Endodermal cell (in vitro differentiated cells): ENCODE data around the gene MYH9. TPM values are rescaled to one million over a fixed set of nuclear protein-coding genes. Genes with fewer than 3 reads are reported as not detected.
A peak's percentile ranks its signal among the peaks of the same experiment; 100 is the strongest.

ENCODE experiments used
- DNase-seq: peaks from one replicate; pipeline ENCODE4 v3.0.0-alpha.2; 2017
- H3K27ac ChIP-seq: 2 replicates; pipeline ENCODE4 v1.5.1; 2013; ENCODE audit warnings: mild to moderate bottlenecking, low read depth, low read length, moderate library complexity
- H3K27me3 ChIP-seq: 2 replicates; pipeline ENCODE4 v1.6.1; 2013; ENCODE audit warnings: mild to moderate bottlenecking, low read length, moderate library complexity; ENCODE audit not compliant: insufficient read depth, control insufficient read depth, poor library complexity, severe bottlenecking
- H3K36me3 ChIP-seq: 2 replicates; pipeline ENCODE4 v1.7.0; 2013; ENCODE audit warnings: mild to moderate bottlenecking, low read length, moderate library complexity; ENCODE audit not compliant: control insufficient read depth, insufficient read depth
- H3K4me1 ChIP-seq: one replicate; pipeline ENCODE4 v1.7.0; 2013; ENCODE audit warnings: low read length; ENCODE audit not compliant: control insufficient read depth, insufficient read depth
- H3K4me3 ChIP-seq: 2 replicates; pipeline ENCODE4 v1.5.1; 2013; ENCODE audit warnings: mild to moderate bottlenecking, low read length, moderate library complexity
- H3K9ac ChIP-seq: 2 replicates; pipeline ENCODE4 v1.6.1; 2013; ENCODE audit warnings: mild to moderate bottlenecking, low read length, moderate library complexity; ENCODE audit not compliant: poor library complexity, severe bottlenecking; ENCODE audit errors: extremely low read depth
- H3K9me3 ChIP-seq: 2 replicates; pipeline ENCODE4 v1.6.1; 2013; ENCODE audit warnings: mild to moderate bottlenecking, low read length, moderate library complexity; ENCODE audit not compliant: control insufficient read depth
- H3K27ac Mint-ChIP-seq: 2 replicates; pipeline ENCODE4 v1.8.0; 2020; ENCODE audit warnings: mixed read lengths
- H3K27me3 Mint-ChIP-seq: 2 replicates; pipeline ENCODE4 v1.8.0; 2021; ENCODE audit warnings: mild to moderate bottlenecking, mixed read lengths; ENCODE audit not compliant: insufficient read depth
- H3K36me3 Mint-ChIP-seq: 2 replicates; pipeline ENCODE4 v1.8.0; 2020; ENCODE audit warnings: low read depth, mixed read lengths
- H3K4me1 Mint-ChIP-seq: 2 replicates; pipeline ENCODE4 v1.8.0; 2020; ENCODE audit warnings: mixed read lengths
- H3K4me3 Mint-ChIP-seq: 2 replicates; pipeline ENCODE4 v1.8.0; 2020; ENCODE audit warnings: mild to moderate bottlenecking, moderate library complexity, mixed read lengths
- H3K9me3 Mint-ChIP-seq: 2 replicates; pipeline ENCODE4 v1.8.0; 2020; ENCODE audit warnings: mild to moderate bottlenecking, mixed read lengths
- WGBS, 2 experiments: methylation state at CpG; one replicate each; pipeline versions ENCODE4 v1.1.5 to v1.1.7; 2013; ENCODE audit warnings: missing lambda C conversion rate in 2 of 2, mixed read lengths in 1 of 2; ENCODE audit not compliant: insufficient coverage in 1 of 2, insufficient read length in 1 of 2; 5-methylcytosine and 5-hydroxymethylcytosine counted together
- total RNA-seq, 2 donors: library from RNA; stranded (reverse); fragmentation: NEBNext Ultra II Directional in 1 of 2; extraction: Animal tissue kit (Norgen Biotek cat#: 25700) in 1 of 2; gene quantifications; 2 replicates in 1 of 2; 3 replicates in 1 of 2; pipeline ENCODE4 v1.2.1, GENCODE V29; 2021
- TF ChIP-seq, protein P1 (sequence below): fragments of 200-600 bp; sonication (generic); conservative IDR thresholded peaks from 2 replicates; pipeline ENCODE4 v1.5.0; 2021; ENCODE audit warnings: antibody characterized with exemption, mild to moderate bottlenecking

The MYH9 gene
- total RNA-seq, 2 donors from 2014 or later: 270 to 288 TPM

DNA sequence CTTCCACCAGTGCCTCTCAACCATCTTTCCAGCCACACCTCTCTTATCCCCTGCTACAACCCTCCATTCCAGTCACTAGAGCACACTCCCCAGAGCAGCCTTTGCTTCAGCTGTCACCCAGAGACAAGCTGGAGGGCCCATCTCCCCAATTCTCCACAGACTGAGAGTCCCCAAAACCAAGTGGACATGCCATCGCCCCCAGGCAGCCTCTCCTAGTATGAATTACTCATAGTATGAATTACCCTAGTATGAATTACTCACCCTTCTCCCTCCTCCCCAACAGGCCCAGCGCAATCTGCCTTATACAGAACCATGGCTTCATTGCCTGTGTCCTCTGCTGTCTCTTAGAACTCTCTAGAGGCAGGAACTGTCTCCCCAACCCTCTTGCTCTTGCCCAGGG lies 24.8 kb downstream of the MYH9 start:
- Histone ChIP-seq H3K4me3 (peak overlapping the region; percentile 18), H3K9me3 (no peaks in the 10 kb centered on the region), H3K36me3 (peaks cover 44% of the 10 kb centered on the region), H3K27ac (no peak overlapping the region), H3K9ac (no peak overlapping the region), H3K27me3 (no peaks in the 10 kb centered on the region), H3K4me1 (peaks cover 54% of the 10 kb centered on the region)
- TF ChIP-seq, protein P1, sequence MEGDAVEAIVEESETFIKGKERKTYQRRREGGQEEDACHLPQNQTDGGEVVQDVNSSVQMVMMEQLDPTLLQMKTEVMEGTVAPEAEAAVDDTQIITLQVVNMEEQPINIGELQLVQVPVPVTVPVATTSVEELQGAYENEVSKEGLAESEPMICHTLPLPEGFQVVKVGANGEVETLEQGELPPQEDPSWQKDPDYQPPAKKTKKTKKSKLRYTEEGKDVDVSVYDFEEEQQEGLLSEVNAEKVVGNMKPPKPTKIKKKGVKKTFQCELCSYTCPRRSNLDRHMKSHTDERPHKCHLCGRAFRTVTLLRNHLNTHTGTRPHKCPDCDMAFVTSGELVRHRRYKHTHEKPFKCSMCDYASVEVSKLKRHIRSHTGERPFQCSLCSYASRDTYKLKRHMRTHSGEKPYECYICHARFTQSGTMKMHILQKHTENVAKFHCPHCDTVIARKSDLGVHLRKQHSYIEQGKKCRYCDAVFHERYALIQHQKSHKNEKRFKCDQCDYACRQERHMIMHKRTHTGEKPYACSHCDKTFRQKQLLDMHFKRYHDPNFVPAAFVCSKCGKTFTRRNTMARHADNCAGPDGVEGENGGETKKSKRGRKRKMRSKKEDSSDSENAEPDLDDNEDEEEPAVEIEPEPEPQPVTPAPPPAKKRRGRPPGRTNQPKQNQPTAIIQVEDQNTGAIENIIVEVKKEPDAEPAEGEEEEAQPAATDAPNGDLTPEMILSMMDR: no peak
- no peak for DNase-seq
- Mint-ChIP-seq H3K4me1 (peaks cover 78% of the 10 kb centered on the region), H3K9me3 (no peaks in the 10 kb centered on the region), H3K4me3 (no peak overlapping the region), H3K27me3 (no peaks in the 10 kb centered on the region), H3K27ac (peak overlapping the region; percentile 97), H3K36me3 (peaks cover 5% of the 10 kb centered on the region)
- 100% methylated on average over 2 of the region's 2 CpGs; no CpG with 5 or more reads in 1 of the 2 experiments for WGBS, 2 experiments

DNA sequence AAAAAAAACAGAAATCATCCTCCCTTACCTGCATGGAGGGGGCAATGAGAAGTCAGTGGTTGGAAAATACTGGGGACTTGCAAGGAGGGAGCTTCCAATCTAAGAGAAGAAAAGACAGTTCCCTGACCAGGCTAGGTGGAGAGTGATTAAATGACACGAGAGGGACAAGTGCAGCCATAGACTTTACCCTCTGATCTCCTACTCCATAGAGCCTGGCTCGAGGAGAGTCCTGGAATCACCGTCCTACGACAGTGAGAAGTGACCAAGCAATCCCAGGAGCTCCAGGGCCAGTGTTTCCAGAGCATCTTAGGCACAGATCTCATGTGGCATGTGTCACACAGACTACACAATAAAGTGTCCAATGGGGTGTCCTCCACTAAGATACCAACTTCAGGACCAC lies 25.7 kb downstream of the MYH9 start:
- Mint-ChIP-seq H3K4me1 (peaks cover 76% of the 10 kb centered on the region), H3K27me3 (no peaks in the 10 kb centered on the region), H3K4me3 (no peak overlapping the region)

DNA sequence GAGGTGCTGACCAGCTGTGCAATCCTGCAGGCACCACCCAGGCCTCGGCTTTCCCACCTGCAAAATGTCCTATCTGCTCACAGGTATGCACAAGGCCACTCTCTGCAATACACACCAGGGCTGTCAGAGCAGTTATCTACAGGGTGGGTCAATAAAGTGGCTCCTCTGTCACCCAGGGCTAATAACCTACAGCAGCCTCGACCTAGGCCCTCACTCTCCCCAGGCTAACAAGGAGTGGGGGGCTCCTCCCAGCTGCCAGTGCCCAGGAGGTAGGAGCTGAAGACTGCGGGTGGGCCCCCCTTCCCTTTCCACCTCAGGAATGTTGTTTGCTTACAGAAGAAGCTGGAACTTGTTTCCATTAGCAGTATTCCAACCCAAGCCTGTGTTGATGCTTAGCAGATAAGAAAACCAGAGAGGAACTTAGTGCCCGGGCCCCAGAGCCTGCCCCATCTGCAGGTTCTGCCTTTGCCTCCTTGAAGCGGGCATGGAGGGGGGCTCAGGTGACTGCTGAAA lies 26.8 kb downstream of the MYH9 start:
- peak overlapping the region; percentile 61 for H3K27ac ChIP-seq
- H3K4me3 ChIP-seq: peak overlapping the region; percentile 38
- peak overlapping the region; percentile 77 for H3K9ac ChIP-seq
- peak overlapping the region; percentile 97 for H3K27ac Mint-ChIP-seq
- H3K9me3 ChIP-seq: no peaks in the 10 kb centered on the region
- H3K9me3 Mint-ChIP-seq: no peaks in the 10 kb centered on the region
- peak; percentile 75 for DNase-seq
- peaks cover 70% of the 10 kb centered on the region for H3K4me1 Mint-ChIP-seq
- H3K4me3 Mint-ChIP-seq: peak overlapping the region; percentile 4
- H3K27me3 Mint-ChIP-seq: no peaks in the 10 kb centered on the region
- H3K36me3 Mint-ChIP-seq: peaks cover 11% of the 10 kb centered on the region
- H3K27me3 ChIP-seq: no peaks in the 10 kb centered on the region
- 66 to 82% methylated on average over 3 to 5 of the region's 5 CpGs for WGBS, 2 experiments
- peaks cover 35% of the 10 kb centered on the region for H3K36me3 ChIP-seq
- peaks cover 41% of the 10 kb centered on the region for H3K4me1 ChIP-seq
- TF ChIP-seq, protein P1: no peak

More for the DNA sequence above, 25.7 kb downstream of the MYH9 start:
- Mint-ChIP-seq H3K36me3 (peaks cover 10% of the 10 kb centered on the region), H3K9me3 (no peaks in the 10 kb centered on the region), H3K27ac (peak overlapping the region; percentile 97)
- 87 to 88% methylated on average over 3 to 4 of the region's 4 CpGs for WGBS, 2 experiments
- H3K4me1 ChIP-seq: peaks cover 46% of the 10 kb centered on the region
- peak overlapping the region; percentile 38 for H3K9ac ChIP-seq
- TF ChIP-seq, protein P1: no peak
- no peak overlapping the region for H3K27ac ChIP-seq
- no peaks in the 10 kb centered on the region for H3K9me3 ChIP-seq
- H3K36me3 ChIP-seq: peaks cover 40% of the 10 kb centered on the region
- no peak for DNase-seq
- no peak overlapping the region for H3K4me3 ChIP-seq
- no peaks in the 10 kb centered on the region for H3K27me3 ChIP-seq
